Glutamatergic neuron (in vitro differentiated cells): ENCODE results near the gene GSDMA. TPM values are rescaled to one million over a fixed set of nuclear protein-coding genes. Genes with fewer than 3 reads are reported as not detected.

ENCODE experiments used
- DNase-seq: peaks from one replicate; pipeline ENCODE4 v3.0.0; 2022
- H3K27ac Mint-ChIP-seq: one replicate; pipeline ENCODE4 v1.8.0; 2020; ENCODE audit warnings: mild to moderate bottlenecking, mixed read lengths, inconsistent platforms; ENCODE audit not compliant: unreplicated experiment
- H3K27me3 Mint-ChIP-seq: one replicate; pipeline ENCODE4 v1.8.0; 2020; ENCODE audit warnings: mild to moderate bottlenecking, moderate library complexity, mixed read lengths, inconsistent platforms; ENCODE audit not compliant: unreplicated experiment
- H3K36me3 Mint-ChIP-seq: one replicate; pipeline ENCODE4 v1.8.0; 2020; ENCODE audit warnings: mild to moderate bottlenecking, mixed read lengths, inconsistent platforms; ENCODE audit not compliant: unreplicated experiment
- H3K4me1 Mint-ChIP-seq: one replicate; pipeline ENCODE4 v1.8.0; 2020; ENCODE audit warnings: mild to moderate bottlenecking, low read depth, mixed read lengths, inconsistent platforms; ENCODE audit not compliant: unreplicated experiment
- H3K4me3 Mint-ChIP-seq: one replicate; pipeline ENCODE4 v1.8.0; 2020; ENCODE audit warnings: mild to moderate bottlenecking, mixed read lengths, inconsistent platforms; ENCODE audit not compliant: unreplicated experiment
- H3K9me3 Mint-ChIP-seq: one replicate; pipeline ENCODE4 v1.8.0; 2020; ENCODE audit warnings: mild to moderate bottlenecking, moderate library complexity, mixed read lengths, inconsistent platforms; ENCODE audit not compliant: unreplicated experiment
- CTCF ChIP-seq: fragments of 200-600 bp; sonication (generic); IDR thresholded peaks from one replicate; pipeline ENCODE4 v1.5.0; 2021; ENCODE audit not compliant: partially characterized antibody, unreplicated experiment
- total RNA-seq: library from RNA; stranded (reverse); fragmentation: NEBNext Ultra II Directional; extraction: Animal tissue kit (Norgen Biotek cat#: 25700); gene quantifications from one replicate; pipeline ENCODE4 v1.2.1, GENCODE V29; 2021; ENCODE audit not compliant: unreplicated experiment

Gene GSDMA
- total RNA-seq, 1 donor from 2014 or later, result not detected

GRCh38 chr17:39955726-39956225, 7.0 kb upstream of the GSDMA start:
- no peak for TF ChIP-seq CTCF
- no peak overlapping the region for H3K4me3 Mint-ChIP-seq
- peaks cover 12% of the 10 kb centered on the region for H3K9me3 Mint-ChIP-seq
- peaks cover 4% of the 10 kb centered on the region for H3K27me3 Mint-ChIP-seq
- no peaks in the 10 kb centered on the region for H3K36me3 Mint-ChIP-seq
- DNase-seq, result no peak
- peaks cover 2% of the 10 kb centered on the region for H3K4me1 Mint-ChIP-seq
- no peak overlapping the region for H3K27ac Mint-ChIP-seq

- no peak overlapping the region for H3K4me3 Mint-ChIP-seq
- no peaks in the 10 kb centered on the region for H3K36me3 Mint-ChIP-seq
- H3K27ac Mint-ChIP-seq, result no peak overlapping the region
- no peak for DNase-seq
- no peak for TF ChIP-seq CTCF
- peaks cover 10% of the 10 kb centered on the region for H3K9me3 Mint-ChIP-seq
- H3K27me3 Mint-ChIP-seq, result peaks cover 2% of the 10 kb centered on the region
- H3K4me1 Mint-ChIP-seq, result peaks cover 2% of the 10 kb centered on the region
Observed at GRCh38 chr17:39960524-39961041, 2.2 kb upstream of the GSDMA start.

- no peak for DNase-seq
- no peak for TF ChIP-seq CTCF
- no peaks in the 10 kb centered on the region for H3K36me3 Mint-ChIP-seq
- H3K27me3 Mint-ChIP-seq, result peaks cover 2% of the 10 kb centered on the region
- H3K4me3 Mint-ChIP-seq, result no peak overlapping the region
- H3K27ac Mint-ChIP-seq, result no peak overlapping the region
- peaks cover 2% of the 10 kb centered on the region for H3K4me1 Mint-ChIP-seq
- H3K9me3 Mint-ChIP-seq, result peaks cover 6% of the 10 kb centered on the region
Observed at GRCh38 chr17:39963829-39964228, 1.0 kb downstream of the GSDMA start.

GRCh38 chr17:39965017-39965699, 2.4 kb downstream of the GSDMA start:
- no peak overlapping the region for H3K4me3 Mint-ChIP-seq
- DNase-seq, result no peak
- no peaks in the 10 kb centered on the region for H3K36me3 Mint-ChIP-seq
- TF ChIP-seq CTCF, result no peak
- H3K27ac Mint-ChIP-seq, result no peak overlapping the region
- peaks cover 3% of the 10 kb centered on the region for H3K9me3 Mint-ChIP-seq
- peaks cover 10% of the 10 kb centered on the region for H3K27me3 Mint-ChIP-seq
- H3K4me1 Mint-ChIP-seq, result peaks cover 2% of the 10 kb centered on the region

- no peak for TF ChIP-seq CTCF
- Mint-ChIP-seq H3K36me3 (no peaks in the 10 kb centered on the region), H3K9me3 (peaks cover 3% of the 10 kb centered on the region), H3K4me3 (no peak overlapping the region), H3K4me1 (no peaks in the 10 kb centered on the region), H3K27me3 (peaks cover 13% of the 10 kb centered on the region), H3K27ac (no peak overlapping the region)
- DNase-seq, result no peak
Observed at GRCh38 chr17:39966771-39967170, 4.0 kb downstream of the GSDMA start.
